Stimulated activated CD4-positive, alpha-beta T cell treated with anti-CD3 and anti-CD28 coated beads, Interleukin-1b, Interleukin-23, amount 100 ng/mL, for 48 hours (primary cell): ENCODE data around the gene KRTAP12-3.

ENCODE experiments used
- DNase-seq: peaks from one replicate; pipeline ENCODE4 v3.0.0-alpha.2; 2020

Gene KRTAP12-3

GRCh38 chr21:44706026-44706705, 48.4 kb downstream of the KRTAP12-3 start:
- DNase-seq = no peak

- DNase-seq = no peak
These were observed 49.2 kb downstream of the KRTAP12-3 start for GRCh38 chr21:44706706-44707581.
